ENCODE measurements around the gene RIN2. TPM values are rescaled to one million over a fixed set of nuclear protein-coding genes. Genes with fewer than 3 reads are reported as not detected.

RIN2 gene
- total RNA-seq, 6 donors from 2014 or later = 89.5 to 149 (median 109) TPM

DNA sequence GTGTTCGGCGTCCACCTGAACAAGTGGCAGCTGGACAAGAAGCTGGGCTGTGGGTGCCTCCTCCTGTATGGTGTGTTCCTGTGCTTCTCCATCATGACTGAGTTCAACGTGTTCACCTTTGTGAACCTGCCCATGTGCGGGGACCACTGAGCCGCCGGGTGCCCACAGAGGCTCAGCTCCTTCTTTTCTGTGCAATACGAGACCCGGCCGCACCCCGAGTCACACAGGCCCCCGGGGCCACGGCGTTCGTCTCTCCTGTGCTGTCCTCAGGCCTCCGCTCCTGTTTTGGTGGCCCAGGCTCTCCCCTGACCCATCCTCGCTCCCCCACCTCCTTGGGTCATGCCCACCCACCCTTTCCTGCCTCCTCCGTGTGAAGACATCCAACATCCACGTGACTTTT lies 37.1 kb upstream of the RIN2 start:
- H3K9me3 ChIP-seq = no peaks in the 10 kb centered on the region
- peak in 1 of 2 donors; percentile 62 for DNase-seq
- no peaks in the 10 kb centered on the region for H3K36me3 ChIP-seq
- no peaks in the 10 kb centered on the region for H3K27me3 ChIP-seq
- no peak overlapping the region for H3K4me3 ChIP-seq
- 88 to 92% methylated on average over 17 to 18 of the region's 18 CpGs for WGBS, 2 donors
- ATAC-seq (ENCODE audit: low FRiP score in 2 of 2) = no peak
- no peak overlapping the region for H3K27ac ChIP-seq
- no peaks in the 10 kb centered on the region for H3K4me1 ChIP-seq
- TF ChIP-seq EP300 (IDR thresholded peaks at IDR 0.05) = no peak

DNA sequence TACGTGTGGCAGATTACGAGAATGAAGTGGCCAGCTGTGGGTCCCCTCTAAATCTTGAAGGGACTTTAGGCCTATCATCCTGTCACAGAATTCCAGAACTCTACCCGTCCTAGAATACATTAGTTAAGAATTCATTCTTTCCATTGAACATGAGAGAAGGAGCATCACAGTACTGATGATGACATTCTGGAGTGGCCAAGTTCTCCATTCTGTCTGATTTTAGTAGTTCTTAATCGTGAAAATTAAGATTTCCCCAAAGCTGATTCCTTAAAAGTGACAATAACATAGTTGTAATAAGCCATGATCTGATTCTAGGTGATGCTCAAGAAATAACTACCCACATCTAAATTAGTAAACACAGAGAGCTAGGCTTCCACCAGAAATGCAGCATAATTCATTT lies 35.0 kb upstream of the RIN2 start:
- ATAC-seq (ENCODE audit: low FRiP score in 2 of 2) = no peak

DNA sequence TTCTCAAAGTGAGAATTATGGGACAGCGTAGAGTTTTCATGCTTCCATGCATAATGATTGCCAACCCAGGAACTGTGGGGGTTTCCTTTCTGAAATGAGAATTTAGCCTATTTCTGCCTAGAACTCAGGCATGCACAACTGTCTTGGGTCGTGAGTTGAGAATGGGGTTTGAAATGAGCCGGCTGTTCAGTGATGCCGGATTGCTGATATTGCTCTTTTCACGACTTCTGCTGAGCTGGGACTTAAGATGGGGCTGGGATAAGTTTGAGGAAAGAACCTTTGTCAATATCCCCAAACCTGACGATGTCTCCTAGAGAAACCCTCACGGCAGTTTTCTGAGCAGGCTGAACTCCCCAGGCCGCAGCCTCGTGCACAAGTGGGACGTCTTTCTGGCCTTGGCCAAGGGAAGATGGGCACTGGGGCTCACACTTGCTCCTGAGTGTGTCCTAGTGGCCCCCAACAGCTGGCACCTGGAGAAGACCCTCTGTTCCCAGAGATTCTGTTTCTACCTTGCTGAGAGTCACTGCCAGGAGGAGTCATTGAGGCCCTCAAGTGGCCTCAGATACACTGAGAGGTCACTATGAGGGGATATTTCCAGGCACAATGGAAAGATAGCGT lies 34.1 kb upstream of the RIN2 start:
- no peaks in the 10 kb centered on the region for H3K36me3 ChIP-seq
- H3K27ac ChIP-seq = no peak overlapping the region
- DNase-seq (no peak), ATAC-seq (ENCODE audit: low FRiP score in 2 of 2) (no peak)
- H3K9me3 ChIP-seq = no peaks in the 10 kb centered on the region
- WGBS, 2 donors = 79 to 82% methylated on average over 11 of the region's 11 CpGs
- no peaks in the 10 kb centered on the region for H3K27me3 ChIP-seq
- H3K4me1 ChIP-seq = no peaks in the 10 kb centered on the region
- no peak for TF ChIP-seq POLR2AphosphoS5 (IDR thresholded peaks at IDR 0.05)
- TF ChIP-seq, protein P1, sequence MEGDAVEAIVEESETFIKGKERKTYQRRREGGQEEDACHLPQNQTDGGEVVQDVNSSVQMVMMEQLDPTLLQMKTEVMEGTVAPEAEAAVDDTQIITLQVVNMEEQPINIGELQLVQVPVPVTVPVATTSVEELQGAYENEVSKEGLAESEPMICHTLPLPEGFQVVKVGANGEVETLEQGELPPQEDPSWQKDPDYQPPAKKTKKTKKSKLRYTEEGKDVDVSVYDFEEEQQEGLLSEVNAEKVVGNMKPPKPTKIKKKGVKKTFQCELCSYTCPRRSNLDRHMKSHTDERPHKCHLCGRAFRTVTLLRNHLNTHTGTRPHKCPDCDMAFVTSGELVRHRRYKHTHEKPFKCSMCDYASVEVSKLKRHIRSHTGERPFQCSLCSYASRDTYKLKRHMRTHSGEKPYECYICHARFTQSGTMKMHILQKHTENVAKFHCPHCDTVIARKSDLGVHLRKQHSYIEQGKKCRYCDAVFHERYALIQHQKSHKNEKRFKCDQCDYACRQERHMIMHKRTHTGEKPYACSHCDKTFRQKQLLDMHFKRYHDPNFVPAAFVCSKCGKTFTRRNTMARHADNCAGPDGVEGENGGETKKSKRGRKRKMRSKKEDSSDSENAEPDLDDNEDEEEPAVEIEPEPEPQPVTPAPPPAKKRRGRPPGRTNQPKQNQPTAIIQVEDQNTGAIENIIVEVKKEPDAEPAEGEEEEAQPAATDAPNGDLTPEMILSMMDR (IDR thresholded peaks at IDR 0.05) = no peak
- TF ChIP-seq EP300 (IDR thresholded peaks at IDR 0.05) = no peak
- no peak for TF ChIP-seq POLR2A (IDR thresholded peaks at IDR 0.05)
- H3K4me3 ChIP-seq = no peak overlapping the region

More for the DNA sequence above, 35.0 kb upstream of the RIN2 start:
- no peak for TF ChIP-seq POLR2A (IDR thresholded peaks at IDR 0.05)
- no peak for TF ChIP-seq POLR2AphosphoS5 (IDR thresholded peaks at IDR 0.05)
- no peak for TF ChIP-seq EP300 (IDR thresholded peaks at IDR 0.05)
- TF ChIP-seq, protein P1 (IDR thresholded peaks at IDR 0.05) = no peak
- no peak overlapping the region for H3K27ac ChIP-seq
- WGBS, 2 donors = 90 to 93% methylated on average over 4 of the region's 4 CpGs
- H3K9me3 ChIP-seq = no peaks in the 10 kb centered on the region
- H3K4me3 ChIP-seq = no peak overlapping the region
- no peak for DNase-seq
- H3K27me3 ChIP-seq = no peaks in the 10 kb centered on the region
- H3K4me1 ChIP-seq = no peaks in the 10 kb centered on the region
- H3K36me3 ChIP-seq = no peaks in the 10 kb centered on the region

DNA sequence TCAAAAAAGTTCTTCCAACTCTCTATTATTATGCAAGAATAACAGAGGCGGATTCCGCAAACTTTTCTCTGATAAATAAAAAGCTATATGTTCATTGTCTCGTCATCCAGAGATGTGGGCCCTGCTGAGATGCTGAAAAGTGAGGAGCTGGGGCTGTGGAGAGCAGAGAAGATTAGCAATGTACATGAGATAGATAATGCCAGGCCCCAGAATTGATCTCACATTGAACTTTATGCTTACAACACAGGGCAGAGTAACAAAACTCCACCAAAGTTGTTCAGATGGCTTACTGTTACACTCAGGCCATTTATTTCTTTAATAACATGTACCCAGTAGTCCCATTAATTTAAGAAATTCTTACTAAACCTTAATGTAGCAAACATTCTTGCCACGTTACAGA lies 32.7 kb upstream of the RIN2 start:
- no peak for ATAC-seq (ENCODE audit: low FRiP score in 2 of 2)
- 91 to 94% methylated on average over 4 of the region's 4 CpGs for WGBS, 2 donors
- no peaks in the 10 kb centered on the region for H3K36me3 ChIP-seq
- H3K9me3 ChIP-seq = no peaks in the 10 kb centered on the region
- H3K4me3 ChIP-seq = no peak overlapping the region
- no peak for DNase-seq
- no peaks in the 10 kb centered on the region for H3K4me1 ChIP-seq
- no peaks in the 10 kb centered on the region for H3K27me3 ChIP-seq
- TF ChIP-seq, protein P1 (IDR thresholded peaks at IDR 0.05) = no peak
- TF ChIP-seq POLR2AphosphoS5 (IDR thresholded peaks at IDR 0.05) = no peak
- TF ChIP-seq POLR2A (IDR thresholded peaks at IDR 0.05) = no peak
- no peak for TF ChIP-seq EP300 (IDR thresholded peaks at IDR 0.05)
- H3K27ac ChIP-seq = no peak overlapping the region

DNA sequence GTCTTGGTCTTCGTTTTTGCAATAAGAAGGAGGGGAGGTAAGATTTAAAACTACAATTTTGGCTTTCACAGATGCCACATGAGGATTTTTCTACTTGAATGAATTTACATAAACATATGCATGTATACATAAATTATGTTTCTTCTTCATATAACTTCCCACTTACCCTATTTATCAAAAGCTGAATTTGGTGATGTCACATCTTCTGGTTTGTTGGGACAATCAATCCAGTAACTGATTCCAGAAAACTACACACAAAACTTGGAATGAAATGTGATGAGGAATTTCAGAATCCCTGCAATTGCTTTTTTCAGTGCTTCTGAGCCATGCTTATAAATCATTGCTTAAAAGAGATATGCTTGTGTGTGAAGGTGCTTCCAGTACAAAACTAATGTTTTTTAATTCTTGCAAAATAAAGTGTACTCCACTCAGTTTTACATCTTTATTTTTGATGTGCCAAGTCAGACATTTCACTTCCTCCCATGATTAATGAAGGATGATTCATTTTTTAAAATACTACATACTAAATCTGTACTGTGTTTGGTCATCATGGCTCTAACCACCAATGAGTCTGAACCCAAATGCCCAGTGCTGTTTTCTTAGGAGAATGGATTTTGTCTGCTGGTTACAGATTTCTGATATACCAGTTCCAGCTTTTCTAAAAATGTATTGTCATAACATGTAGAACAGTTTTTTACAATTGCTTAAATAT lies 32.1 kb upstream of the RIN2 start:
- no peaks in the 10 kb centered on the region for H3K27me3 ChIP-seq
- no peak for TF ChIP-seq POLR2AphosphoS5 (IDR thresholded peaks at IDR 0.05)
- TF ChIP-seq EP300 (IDR thresholded peaks at IDR 0.05) = no peak
- TF ChIP-seq POLR2A (IDR thresholded peaks at IDR 0.05) = no peak
- TF ChIP-seq, protein P1 (IDR thresholded peaks at IDR 0.05) = no peak
- H3K4me3 ChIP-seq = no peak overlapping the region
- ATAC-seq (ENCODE audit: low FRiP score in 2 of 2) (peak in 1 of 2 donors; percentile 48), DNase-seq (no peak)
- no peaks in the 10 kb centered on the region for H3K4me1 ChIP-seq
- no peaks in the 10 kb centered on the region for H3K36me3 ChIP-seq
- no peaks in the 10 kb centered on the region for H3K9me3 ChIP-seq
- WGBS, 2 donors = 80 to 86% methylated on average over 1 of the region's 1 CpG
- no peak overlapping the region for H3K27ac ChIP-seq
